Smooth muscle cell (in vitro differentiated cells): ENCODE results near the gene MRPL41. TPM values are rescaled to one million over a fixed set of nuclear protein-coding genes. Genes with fewer than 3 reads are reported as not detected.

Experiments
- DNase-seq: peaks from one replicate; lab custom pipeline; 2025; ENCODE audit not compliant: unreplicated experiment; lab: John Stamatoyannopoulos, UW
- H2AFZ ChIP-seq: fragments of 200-600 bp; sonication (generic); 2 replicates; pipeline ENCODE4 v1.6.0; 2016; ENCODE audit warnings: antibody characterized with exemption, low read depth, mild to moderate bottlenecking
- H3F3A ChIP-seq: fragments of 200-600 bp; sonication (generic); 2 replicates; pipeline ENCODE4 v1.6.0; 2017; ENCODE audit warnings: antibody characterized with exemption, low read depth
- H3K27ac ChIP-seq: fragments of 200-600 bp; sonication (generic); 2 replicates; pipeline ENCODE4 v1.5.1; 2016; ENCODE audit warnings: low read depth, mild to moderate bottlenecking
- H3K27me3 ChIP-seq: fragments of 200-600 bp; sonication (generic); 2 replicates; pipeline ENCODE4 v1.6.1; 2016; ENCODE audit warnings: low read depth, mild to moderate bottlenecking
- H3K36me3 ChIP-seq: fragments of 200-600 bp; sonication (generic); 2 replicates; pipeline ENCODE4 v1.5.1; 2016; ENCODE audit warnings: low read depth
- H3K4me1 ChIP-seq: fragments of 200-600 bp; sonication (generic); 2 replicates; pipeline ENCODE4 v1.5.1; 2016; ENCODE audit warnings: low read depth
- H3K4me2 ChIP-seq: fragments of 200-600 bp; sonication (generic); 2 replicates; pipeline ENCODE4 v1.6.0; 2016; ENCODE audit warnings: mild to moderate bottlenecking
- H3K4me3 ChIP-seq: fragments of 200-600 bp; sonication (generic); 2 replicates; pipeline ENCODE4 v1.5.1; 2016; ENCODE audit warnings: mild to moderate bottlenecking
- H3K79me2 ChIP-seq: fragments of 200-600 bp; sonication (generic); 2 replicates; pipeline ENCODE4 v1.6.0; 2016; ENCODE audit warnings: low read depth, mild to moderate bottlenecking
- H3K9ac ChIP-seq: fragments of 200-600 bp; sonication (generic); 2 replicates; pipeline ENCODE4 v1.6.0; 2016; ENCODE audit warnings: low read depth
- H3K9me3 ChIP-seq: fragments of 200-600 bp; sonication (generic); replicated peaks from 2 replicates; pipeline ENCODE4 v1.5.1; 2016; ENCODE audit warnings: low read depth
- H4K20me1 ChIP-seq: fragments of 200-600 bp; sonication (generic); 2 replicates; pipeline ENCODE4 v1.6.0; 2016; ENCODE audit warnings: low read depth
- WGBS: methylation state at CpG from one replicate; pipeline ENCODE4 v1.1.7; 2016; ENCODE audit warnings: low lambda C conversion rate; 5-methylcytosine and 5-hydroxymethylcytosine counted together
- polyA plus RNA-seq: library from polyadenylated mRNA; unstranded; fragments of >200 nt; fragmentation: Nextera tagmentation; extraction: Ambion mirVana; gene quantifications from 2 replicates; pipeline ENCODE4 v1.2.1, GENCODE V29; 2016
- total RNA-seq: library from RNA; depleted of rRNA; stranded (reverse); fragments of >200 nt; gene quantifications from 2 replicates; pipeline ENCODE4 v1.2.3, GENCODE V29; 2014
- TF ChIP-seq, protein P1 (sequence below): fragments of 200-600 bp; sonication (generic); IDR thresholded peaks from 2 replicates; pipeline ENCODE4 v1.5.1; 2017; ENCODE audit warnings: borderline replicate concordance, mild to moderate bottlenecking, antibody characterized with exemption; ENCODE audit not compliant: insufficient read depth, poor library complexity, severe bottlenecking

The MRPL41 gene
- total and polyA plus RNA-seq, 2 experiments from 2014 or later, result 33.5 to 85.7 TPM

- H3K9ac ChIP-seq, result no peak overlapping the region
- no peak overlapping the region for H2AFZ ChIP-seq
- TF ChIP-seq, protein P1, sequence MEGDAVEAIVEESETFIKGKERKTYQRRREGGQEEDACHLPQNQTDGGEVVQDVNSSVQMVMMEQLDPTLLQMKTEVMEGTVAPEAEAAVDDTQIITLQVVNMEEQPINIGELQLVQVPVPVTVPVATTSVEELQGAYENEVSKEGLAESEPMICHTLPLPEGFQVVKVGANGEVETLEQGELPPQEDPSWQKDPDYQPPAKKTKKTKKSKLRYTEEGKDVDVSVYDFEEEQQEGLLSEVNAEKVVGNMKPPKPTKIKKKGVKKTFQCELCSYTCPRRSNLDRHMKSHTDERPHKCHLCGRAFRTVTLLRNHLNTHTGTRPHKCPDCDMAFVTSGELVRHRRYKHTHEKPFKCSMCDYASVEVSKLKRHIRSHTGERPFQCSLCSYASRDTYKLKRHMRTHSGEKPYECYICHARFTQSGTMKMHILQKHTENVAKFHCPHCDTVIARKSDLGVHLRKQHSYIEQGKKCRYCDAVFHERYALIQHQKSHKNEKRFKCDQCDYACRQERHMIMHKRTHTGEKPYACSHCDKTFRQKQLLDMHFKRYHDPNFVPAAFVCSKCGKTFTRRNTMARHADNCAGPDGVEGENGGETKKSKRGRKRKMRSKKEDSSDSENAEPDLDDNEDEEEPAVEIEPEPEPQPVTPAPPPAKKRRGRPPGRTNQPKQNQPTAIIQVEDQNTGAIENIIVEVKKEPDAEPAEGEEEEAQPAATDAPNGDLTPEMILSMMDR, result no peak
- H3K9me3 ChIP-seq, result no peaks in the 10 kb centered on the region
- H3K4me2 ChIP-seq, result no peak overlapping the region
- H4K20me1 ChIP-seq, result no peaks in the 10 kb centered on the region
- no peak for DNase-seq
- H3K4me3 ChIP-seq, result no peak overlapping the region
- H3K27ac ChIP-seq, result no peak overlapping the region
- H3K36me3 ChIP-seq, result no peaks in the 10 kb centered on the region
- H3K4me1 ChIP-seq, result no peaks in the 10 kb centered on the region
- H3K79me2 ChIP-seq, result no peaks in the 10 kb centered on the region
- no peaks in the 10 kb centered on the region for H3K27me3 ChIP-seq
- H3F3A ChIP-seq, result no peaks in the 10 kb centered on the region
- 96% methylated on average over 33 of the region's 33 CpGs for WGBS
These were observed 27.3 kb upstream of the MRPL41 start for GRCh38 chr9:137524161-137524980.

GRCh38 chr9:137524981-137525317, 26.7 kb upstream of the MRPL41 start:
- Histone ChIP-seq H3F3A (no peaks in the 10 kb centered on the region), H3K27me3 (no peaks in the 10 kb centered on the region), H3K79me2 (no peaks in the 10 kb centered on the region), H3K9ac (no peak overlapping the region), H3K27ac (no peak overlapping the region), H3K36me3 (no peaks in the 10 kb centered on the region), H3K4me2 (no peak overlapping the region), H3K4me1 (no peaks in the 10 kb centered on the region), H3K4me3 (no peak overlapping the region), H2AFZ (no peak overlapping the region), H4K20me1 (no peaks in the 10 kb centered on the region), H3K9me3 (no peaks in the 10 kb centered on the region)
- 92% methylated on average over 5 of the region's 5 CpGs for WGBS
- TF ChIP-seq, protein P1, result no peak
- no peak for DNase-seq

GRCh38 chr9:137530331-137530730, 21.3 kb upstream of the MRPL41 start:
- TF ChIP-seq, protein P1, result no peak
- WGBS, result 90% methylated on average over 5 of the region's 5 CpGs
- H3F3A ChIP-seq, result peaks cover 4% of the 10 kb centered on the region
- H3K36me3 ChIP-seq, result no peaks in the 10 kb centered on the region
- no peak overlapping the region for H3K4me3 ChIP-seq
- no peak for DNase-seq
- H3K9me3 ChIP-seq, result no peaks in the 10 kb centered on the region
- H3K9ac ChIP-seq, result no peak overlapping the region
- H2AFZ ChIP-seq, result no peak overlapping the region
- no peaks in the 10 kb centered on the region for H3K27me3 ChIP-seq
- H3K79me2 ChIP-seq, result no peaks in the 10 kb centered on the region
- H4K20me1 ChIP-seq, result no peaks in the 10 kb centered on the region
- no peak overlapping the region for H3K27ac ChIP-seq
- H3K4me1 ChIP-seq, result no peaks in the 10 kb centered on the region
- H3K4me2 ChIP-seq, result no peak overlapping the region
